HEK293T (cell line): Measurements from ENCODE around the gene CEP97.

Experiments
- CTCF ChIA-PET: fragments of 350-600 bp; formaldehyde crosslinking; extraction: SDS; loops from one replicate; lab custom pipeline; 2021; ENCODE audit warnings: antibody characterized with exemption, inconsistent platforms; lab: Yijun Ruan, JAX
- POLR2A ChIA-PET: fragments of 350-600 bp; formaldehyde crosslinking; extraction: SDS; loops from one replicate; lab custom pipeline; 2020; ENCODE audit warnings: antibody characterized with exemption, inconsistent platforms; lab: Yijun Ruan, JAX
- DNase-seq: peaks from one replicate; pipeline ENCODE4 v3.0.0; 2012; ENCODE audit warnings: mixed read lengths; ENCODE audit errors: extremely low spot score
- ARNT ChIP-seq: fragments of 450-650 bp; IDR thresholded peaks from 2 replicates; pipeline ENCODE4 v1.6.1; 2017; ENCODE audit warnings: mild to moderate bottlenecking
- BHLHE40 ChIP-seq: fragments of 450-650 bp; IDR thresholded peaks from 2 replicates; pipeline ENCODE4 v1.6.1; 2016; ENCODE audit warnings: mild to moderate bottlenecking, moderate library complexity, borderline replicate concordance
- CTBP1 ChIP-seq: fragments of 450-650 bp; IDR thresholded peaks from 2 replicates; pipeline ENCODE4 v1.6.1; 2016; ENCODE audit warnings: borderline replicate concordance
- ELF4 ChIP-seq: fragments of 450-650 bp; IDR thresholded peaks from 2 replicates; pipeline ENCODE4 v1.6.1; 2017; ENCODE audit warnings: antibody characterized with exemption
- FOXA1 ChIP-seq: fragments of 450-650 bp; IDR thresholded peaks from 2 replicates; pipeline ENCODE4 v1.6.1; 2016; ENCODE audit warnings: mild to moderate bottlenecking
- FOXK2 ChIP-seq: fragments of 450-650 bp; IDR thresholded peaks from 2 replicates; pipeline ENCODE4 v1.6.1; 2016; ENCODE audit warnings: mild to moderate bottlenecking
- FOXM1 ChIP-seq: fragments of 450-650 bp; IDR thresholded peaks from 2 replicates; pipeline ENCODE4 v1.6.1; 2017; ENCODE audit warnings: mild to moderate bottlenecking, borderline replicate concordance
- HDGF ChIP-seq: fragments of 450-650 bp; IDR thresholded peaks from 2 replicates; pipeline ENCODE4 v1.6.1; 2017; ENCODE audit warnings: antibody characterized with exemption, borderline replicate concordance
- L3MBTL2 ChIP-seq: fragments of 450-650 bp; conservative IDR thresholded peaks from 2 replicates; pipeline ENCODE4 v1.6.1; 2016; ENCODE audit warnings: mild to moderate bottlenecking
- LEF1 ChIP-seq: fragments of 450-650 bp; IDR thresholded peaks from 2 replicates; pipeline ENCODE4 v1.6.1; 2017; ENCODE audit warnings: mild to moderate bottlenecking, borderline replicate concordance
- NFRKB ChIP-seq: fragments of 450-650 bp; IDR thresholded peaks from 2 replicates; pipeline ENCODE4 v1.6.1; 2016; ENCODE audit warnings: mild to moderate bottlenecking, moderate library complexity
- PKNOX1 ChIP-seq: fragments of 450-650 bp; IDR thresholded peaks from 2 replicates; pipeline ENCODE4 v1.6.1; 2016
- SP1 ChIP-seq: fragments of 450-650 bp; IDR thresholded peaks from 2 replicates; pipeline ENCODE4 v1.6.1; 2017
- SUZ12 ChIP-seq: fragments of 450-650 bp; IDR thresholded peaks from 2 replicates; pipeline ENCODE4 v1.6.1; 2016; ENCODE audit warnings: mild to moderate bottlenecking
- TARDBP ChIP-seq: fragments of 450-650 bp; IDR thresholded peaks from 2 replicates; pipeline ENCODE4 v1.6.1; 2016
- ZNF384 ChIP-seq: fragments of 450-650 bp; IDR thresholded peaks from 2 replicates; pipeline ENCODE4 v1.6.1; 2016

Gene CEP97

GRCh38 chr3:101724329-101725193 lies at the start of gene CEP97:
CEP97 (plus strand) TSS chr3:101724614; CDS start chr3:101724677, 63 bp downstream.
- ChIA-PET POLR2A (interaction anchor here (0.7 to 1.9 kb wide), 19 partner anchors 9 to 804 kb away, joined by 3 to 15 read pairs (median 4); partner anchors contain the start of genes NXPE3 and RPL24), CTCF (interaction anchor here (0.9 kb wide), 1 partner anchor 78 kb away, joined by 3 read pairs; no protein-coding TSS in a partner anchor)
- peak; percentile 85 for DNase-seq
- TF ChIP-seq ARNT (no peak), SUZ12 (peak; percentile 84), LEF1 (no peak), PKNOX1 (peak; percentile 51; the same call in 1 of the 2 replicates), CTBP1 (no peak), ELF4 (peak; percentile 7), L3MBTL2 (peak; percentile 65), FOXA1 (no peak), SP1 (no peak)

GRCh38 chr3:101675709-101676215 lies 48.7 kb upstream of the CEP97 start:
- CTCF ChIA-PET, result no interaction called here
- POLR2A ChIA-PET, result interaction anchor here (0.6 to 3.9 kb wide), 7 partner anchors 10 to 164 kb away, joined by 3 to 57 read pairs (median 8); partner anchors contain the start of genes CEP97, PCNP, RPL24 and TRMT10C
- peak; percentile 25 for DNase-seq
- TF ChIP-seq PKNOX1 (no peak), SP1 (no peak), ZNF384 (no peak), CTBP1 (no peak), ELF4 (no peak), LEF1 (no peak), NFRKB (no peak), L3MBTL2 (no peak)

- 0 out of 2 replicates have a peak, but pooled peaks have one; percentile 36 for TF ChIP-seq HDGF
- no peak for TF ChIP-seq FOXM1
- DNase-seq, result peak; percentile 87
- ChIA-PET CTCF (interaction anchor here (0.7 kb wide), 1 partner anchor 166 kb away, joined by 3 read pairs; no protein-coding TSS in a partner anchor), POLR2A (interaction anchor here (0.6 to 3.9 kb wide), 9 partner anchors 9 to 164 kb away, joined by 3 to 57 read pairs (median 6); partner anchors contain the start of genes CEP97, PCNP, RPL24 and TRMT10C)
These were observed 48.1 kb upstream of the CEP97 start for GRCh38 chr3:101676216-101676764.

GRCh38 chr3:101676765-101677435 lies 47.5 kb upstream of the CEP97 start, which contains the start of gene ZBTB11:
ZBTB11 (minus strand) TSS chr3:101677132; CDS start chr3:101676914, 218 bp downstream.
- CTCF ChIA-PET, result interaction anchor here (0.6 to 0.7 kb wide), 2 partner anchors 9 to 166 kb away, joined by 3 read pairs; no protein-coding TSS in a partner anchor
- POLR2A ChIA-PET, result interaction anchor here (0.9 to 3.9 kb wide), 10 partner anchors 9 to 165 kb away, joined by 3 to 57 read pairs (median 7); partner anchors contain the start of genes CEP97, PCNP, RPL24 and TRMT10C
- TF ChIP-seq BHLHE40 (no peak), FOXA1 (no peak), SP1 (no peak), ARNT (no peak), FOXM1 (no peak), L3MBTL2 (no peak; the same call in none of the 2 replicates), ZNF384 (no peak), ELF4 (peak; percentile 41; the same call in 1 of the 2 replicates), SUZ12 (no peak), FOXK2 (no peak), HDGF (no peak), NFRKB (no peak), CTBP1 (peak; percentile 69; the same call in 1 of the 2 replicates), TARDBP (no peak), LEF1 (no peak), PKNOX1 (peak; percentile 83)
- peak; percentile 94 for DNase-seq
